Left kidney (tissue), 2 donors: ENCODE measurements around the gene DTX1. TPM values are rescaled to one million over a fixed set of nuclear protein-coding genes. Genes with fewer than 3 reads are reported as not detected.

Experiments used
- DNase-seq: peaks from one replicate; pipeline ENCODE4 v3.0.0-alpha.2; 2013
- polyA plus RNA-seq: library from polyadenylated mRNA; unstranded; fragments of 120-200 nt; gene quantifications from one replicate; pipeline ENCODE4 v1.2.1, GENCODE V29; 2013; ENCODE audit not compliant: insufficient read length

Gene DTX1
- polyA plus RNA-seq, 1 donor: 12.4 TPM

GRCh38 chr12:113054948-113055486 is 1.5 kb upstream of the DTX1 start:
- DNase-seq: no peak

DNA sequence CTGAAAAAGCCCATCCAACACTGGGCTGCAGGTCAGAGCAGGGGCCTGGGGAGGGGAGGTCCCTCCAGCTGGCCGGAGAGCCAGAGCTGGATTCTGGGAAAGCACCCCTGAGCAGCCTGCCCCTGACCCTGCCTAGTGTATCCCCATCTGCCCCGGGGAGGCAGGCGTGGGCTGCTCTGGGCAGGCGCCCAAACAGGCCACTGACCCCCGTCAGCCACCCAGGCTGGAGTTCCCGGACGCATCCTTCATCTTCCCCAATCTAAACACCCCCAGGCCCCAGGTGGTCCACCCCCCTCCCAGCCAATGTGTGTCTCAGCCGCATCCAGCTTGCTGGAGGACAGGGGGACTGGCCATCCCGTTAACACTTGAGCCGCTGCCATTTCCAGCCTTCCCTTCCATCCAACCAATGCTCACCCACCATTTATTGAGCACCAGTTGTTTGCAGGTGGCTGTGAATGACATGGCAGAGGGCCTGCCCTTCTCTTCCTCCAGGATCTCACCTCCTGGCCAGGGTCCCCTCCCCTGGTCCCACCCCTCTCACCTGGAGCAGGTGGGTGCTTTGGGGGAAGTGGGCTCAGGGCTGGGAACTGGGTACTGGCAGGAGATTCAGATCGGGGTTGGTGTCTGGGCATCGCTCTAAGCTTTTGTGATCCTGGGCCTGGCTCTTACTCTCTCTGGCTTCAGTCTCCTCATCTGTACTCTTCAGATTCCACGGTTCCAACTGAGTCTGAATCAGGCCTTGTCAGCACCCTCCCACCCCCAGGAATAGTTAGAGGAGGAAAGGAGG is 743 bp upstream of the DTX1 start:
- no peak for DNase-seq

- DNase-seq: no peak
These were observed 224 bp upstream of the DTX1 start for GRCh38 chr12:113056381-113056630.

GRCh38 chr12:113057565-113058485 is 1.3 kb downstream of the DTX1 start:
- DNase-seq: no peak

DNA sequence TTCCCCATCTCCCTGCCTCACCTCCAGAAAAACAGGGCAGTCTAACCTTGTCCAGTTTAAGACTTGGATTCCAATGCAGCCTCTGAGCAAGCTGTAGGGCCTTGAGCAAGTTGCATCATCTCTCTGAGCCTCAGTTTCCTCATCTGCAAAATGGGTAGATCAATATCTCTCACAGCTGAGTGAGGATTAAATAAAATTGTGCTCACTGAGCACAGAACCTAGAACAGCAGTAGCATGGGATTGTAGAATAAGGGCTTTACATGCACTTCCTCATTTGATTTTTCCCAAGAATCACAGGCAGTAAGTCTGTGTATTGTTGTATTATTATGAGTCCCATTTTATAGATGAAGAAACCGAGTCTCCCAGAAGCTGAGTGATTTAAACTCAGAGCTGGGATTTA is 2.0 kb downstream of the DTX1 start:
- DNase-seq: no peak

DNA sequence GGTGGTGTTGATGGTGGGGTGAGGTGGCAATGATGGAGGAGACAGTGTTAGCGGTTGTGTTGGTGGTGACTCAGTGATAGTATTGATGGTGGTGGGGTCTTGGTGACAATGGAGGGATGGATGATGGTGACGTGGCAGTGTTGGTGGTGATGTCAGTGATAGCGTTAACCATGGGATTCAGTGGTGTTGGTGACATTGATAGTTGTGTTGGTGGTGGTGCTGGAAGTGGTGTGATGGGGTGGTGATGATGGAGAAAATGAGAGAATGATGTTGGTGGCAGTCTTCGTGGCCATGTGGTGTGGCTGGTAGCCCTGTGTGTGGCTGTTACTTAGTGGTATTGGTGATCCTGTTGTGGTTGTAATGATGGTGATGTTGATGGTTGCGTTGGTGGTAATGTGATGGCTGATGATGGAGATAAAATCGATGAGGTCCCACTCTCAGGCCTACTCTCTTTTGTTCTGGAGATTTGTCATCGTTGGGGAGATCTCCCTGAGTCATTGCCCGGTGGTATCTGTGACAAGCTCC is 2.6 kb downstream of the DTX1 start:
- no peak for DNase-seq

DNA sequence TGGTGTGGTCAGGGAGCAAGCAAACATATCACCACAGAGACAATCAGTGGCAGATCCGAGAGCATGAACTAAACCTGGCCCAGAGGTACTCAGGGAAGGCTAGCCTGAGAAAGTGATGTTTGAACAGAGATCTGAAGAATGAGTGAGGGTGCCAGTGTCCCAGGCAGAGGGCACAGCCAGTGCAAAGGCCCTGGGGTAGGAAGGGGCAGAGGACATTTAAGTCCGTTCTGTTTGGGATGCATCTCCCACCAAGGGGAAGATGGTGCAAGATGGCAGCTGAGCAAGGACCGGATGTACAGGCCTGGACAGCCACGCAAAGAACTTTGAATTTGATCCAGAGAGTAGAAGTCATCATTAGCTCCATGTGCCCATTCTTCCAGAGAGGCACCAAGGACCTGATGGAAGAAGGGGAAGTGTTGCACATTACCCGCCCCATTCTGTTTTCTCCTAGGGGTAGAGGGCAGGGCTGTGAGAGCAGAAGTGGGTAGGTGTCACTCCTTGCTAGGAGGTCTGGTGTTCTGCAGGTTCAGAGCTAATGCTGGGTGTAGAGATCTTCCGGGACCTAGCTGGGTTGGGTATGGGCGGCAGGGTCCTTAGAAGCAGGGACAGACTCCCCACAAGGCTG is 3.9 kb downstream of the DTX1 start:
- no peak for DNase-seq

- DNase-seq: no peak
These were observed 4.6 kb downstream of the DTX1 start for GRCh38 chr12:113061061-113061694.

DNA sequence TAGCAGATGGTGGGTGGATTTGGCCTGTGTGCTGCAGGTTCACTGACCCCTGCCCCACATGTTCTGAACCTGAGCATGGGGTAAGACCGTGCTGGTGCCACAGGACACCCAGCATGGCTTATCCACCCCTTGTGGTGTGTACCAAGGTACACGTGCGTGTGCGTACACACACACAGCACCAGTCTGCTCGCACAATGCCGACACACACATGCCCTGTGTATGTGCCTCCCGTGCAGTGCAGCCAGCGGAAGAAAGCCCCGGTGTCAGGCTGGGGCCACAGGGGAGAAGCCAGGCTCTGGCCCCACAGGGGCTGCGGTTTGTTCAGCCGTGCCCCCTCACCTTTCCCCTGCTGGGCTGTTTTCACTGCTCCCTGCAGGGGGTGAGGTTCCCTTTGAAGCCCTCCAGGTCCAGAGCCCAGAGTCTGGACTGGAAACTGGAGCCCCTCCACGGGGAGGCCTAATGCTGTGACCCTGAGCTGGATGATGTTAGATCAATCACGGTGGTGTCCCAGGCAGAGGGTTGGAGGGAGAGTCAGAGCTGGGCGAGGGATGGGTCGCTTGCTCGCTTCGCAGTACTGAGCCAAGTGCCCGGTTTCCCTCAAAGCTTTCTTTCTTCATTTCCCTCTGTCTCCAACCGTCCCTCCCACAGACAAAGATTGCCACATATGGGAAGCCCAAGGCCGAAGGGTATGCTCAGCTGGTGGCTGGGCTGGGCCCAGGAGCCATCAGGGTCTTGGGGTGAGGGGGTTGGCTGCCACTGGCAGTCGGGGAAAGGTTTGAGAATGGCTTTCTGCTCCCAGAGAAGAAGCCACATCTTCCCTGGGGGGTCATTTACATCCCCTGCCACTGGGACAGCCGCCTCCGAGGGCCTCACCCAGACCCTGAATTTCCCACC is 6.2 kb downstream of the DTX1 start:
- DNase-seq: no peak

GRCh38 chr12:113063396-113064350 is 7.1 kb downstream of the DTX1 start:
- no peak for DNase-seq

GRCh38 chr12:113064395-113065125 is 8.0 kb downstream of the DTX1 start:
- no peak for DNase-seq

DNA sequence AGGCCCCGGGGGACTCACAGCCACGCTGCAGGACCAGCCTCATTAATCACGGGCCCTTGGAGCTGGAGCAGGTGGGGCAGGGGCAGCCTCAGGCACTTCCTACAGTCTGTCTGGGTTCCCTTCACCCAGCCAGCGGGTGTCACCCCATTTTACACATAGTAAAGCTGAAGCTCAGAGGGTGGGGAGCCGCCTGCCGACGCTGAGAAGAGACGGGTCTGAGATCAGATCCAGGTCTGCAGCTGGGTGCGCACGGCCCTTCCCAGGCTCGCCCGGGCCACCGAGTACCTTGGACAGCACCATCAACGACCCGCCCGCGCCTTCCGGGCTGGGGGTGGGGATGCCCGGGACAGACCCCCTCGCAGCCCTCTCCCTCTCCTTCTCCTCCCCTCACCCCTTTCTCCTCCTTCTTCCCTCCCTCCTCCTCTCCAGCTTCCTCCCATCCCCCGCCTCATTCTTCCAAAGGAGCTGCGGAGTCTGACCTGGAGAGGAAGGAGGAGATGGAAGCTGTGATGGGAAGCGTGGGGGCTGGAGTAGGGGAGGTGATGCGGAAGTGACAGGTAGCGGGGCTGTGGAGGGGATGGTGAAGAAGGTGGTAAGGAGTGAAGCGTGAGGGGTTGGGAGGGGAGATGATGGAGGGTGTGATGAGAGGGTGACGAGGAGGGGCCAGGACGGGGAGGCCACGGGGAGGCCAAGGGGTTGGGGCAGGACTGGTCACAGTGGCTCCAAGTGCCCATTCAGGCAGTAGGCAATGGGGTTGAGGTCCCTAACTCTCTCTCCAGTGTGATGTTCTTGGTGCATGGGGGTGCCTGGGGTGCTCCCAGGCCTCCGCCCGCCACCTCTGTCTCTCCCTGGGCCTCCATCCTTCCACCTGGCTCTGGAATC is 8.8 kb downstream of the DTX1 start:
- no peak for DNase-seq

DNA sequence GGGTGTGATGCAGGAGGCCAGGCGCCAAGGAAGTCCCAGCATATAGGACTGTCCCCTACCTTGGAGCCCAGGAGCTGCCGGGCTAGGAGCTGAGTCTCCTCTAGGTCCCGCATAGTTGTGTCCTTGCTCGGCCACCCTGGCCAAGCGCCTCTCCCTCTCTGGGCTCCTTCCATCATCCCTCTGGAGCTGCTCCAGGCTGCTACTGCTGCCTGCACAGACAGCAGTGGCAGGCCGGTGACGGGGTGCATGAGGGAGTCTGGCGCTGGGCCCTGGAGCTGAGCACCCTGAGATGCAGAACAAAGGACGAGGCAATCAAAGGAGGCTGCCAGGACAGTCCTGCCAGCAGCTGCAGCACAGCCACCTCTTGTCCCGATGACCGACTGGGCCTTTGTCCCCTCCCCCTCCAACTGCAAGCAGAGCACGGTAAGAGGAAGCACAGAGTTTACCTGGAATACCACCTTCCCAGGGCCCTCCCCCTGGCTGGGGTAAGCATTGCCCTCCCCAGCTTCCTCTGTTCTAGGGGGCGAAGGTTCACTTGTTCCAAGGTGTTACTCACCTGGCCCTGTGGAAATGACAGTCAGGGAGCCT is 10.4 kb downstream of the DTX1 start:
- DNase-seq: no peak

- DNase-seq: no peak
These were observed 11.7 kb downstream of the DTX1 start for GRCh38 chr12:113067987-113068935.

- no peak for DNase-seq
These were observed 12.6 kb downstream of the DTX1 start for GRCh38 chr12:113069149-113069548.

DNA sequence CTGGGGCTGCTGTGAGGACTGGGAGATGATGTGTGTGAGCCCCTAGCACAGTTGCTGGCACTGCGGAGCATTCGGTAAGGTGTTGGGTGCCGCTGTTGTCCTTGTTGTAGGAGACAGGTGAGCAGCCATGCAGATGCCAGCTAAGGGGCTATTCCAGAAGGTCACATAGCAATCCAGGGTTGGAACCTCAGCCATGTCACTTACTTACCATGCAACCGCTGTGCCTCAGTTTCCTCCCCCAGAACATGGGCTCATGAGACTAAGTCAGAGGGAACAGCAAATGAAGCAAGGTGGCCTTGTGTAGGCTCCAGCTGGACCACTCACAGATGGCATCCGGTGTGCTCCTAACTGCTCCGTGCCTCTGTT is 13.2 kb downstream of the DTX1 start:
- DNase-seq: no peak
